Neural cell (in vitro differentiated cells): ENCODE data around the gene FAM110A.

Experiments used
- EZH2 ChIP-seq: fragments of 200-600, 300-800 bp; shearing (Covaris generic), sonication (generic); IDR thresholded peaks from 2 replicates; pipeline ENCODE4 v1.6.1; 2014; ENCODE audit warnings: antibody characterized with exemption, low read length, borderline replicate concordance, mild to moderate bottlenecking; ENCODE audit not compliant: insufficient read depth, poor library complexity, severe bottlenecking
- POLR2AphosphoS5 ChIP-seq: IDR thresholded peaks from 2 replicates; pipeline ENCODE4 v1.6.1; 2012
- REST ChIP-seq: IDR thresholded peaks from 2 replicates; pipeline ENCODE4 v1.6.1; 2012; ENCODE audit warnings: borderline replicate concordance
- TAF1 ChIP-seq: IDR thresholded peaks from 2 replicates; pipeline ENCODE4 v1.6.1; 2012; ENCODE audit warnings: low read depth
- TF ChIP-seq, protein P1 (sequence below): fragments of 450-650 bp; IDR thresholded peaks from 2 replicates; pipeline ENCODE4 v1.5.1; 2014; ENCODE audit warnings: antibody characterized with exemption, mild to moderate bottlenecking, moderate library complexity; ENCODE audit not compliant: poor library complexity, severe bottlenecking

DNA sequence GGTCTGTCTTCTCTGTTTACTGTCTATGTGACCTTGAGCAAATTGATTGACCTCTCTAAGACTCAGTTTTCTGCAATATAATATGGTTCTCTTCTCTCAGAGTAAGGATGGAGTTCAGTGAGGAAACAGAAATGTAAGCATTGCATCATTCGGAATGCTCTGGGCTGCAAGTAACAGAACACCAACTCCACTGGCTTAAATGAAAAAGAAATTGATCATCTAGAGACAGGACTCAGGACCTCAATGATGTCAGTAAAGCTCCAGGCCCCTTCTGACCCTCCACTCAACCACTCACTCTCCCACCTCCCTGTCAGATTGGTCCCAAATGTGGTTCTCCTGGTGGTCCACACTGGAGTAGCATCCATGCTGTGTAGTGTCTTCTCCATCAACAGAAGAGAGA is 31.9 kb downstream of the FAM110A start:
- TF ChIP-seq, protein P1, sequence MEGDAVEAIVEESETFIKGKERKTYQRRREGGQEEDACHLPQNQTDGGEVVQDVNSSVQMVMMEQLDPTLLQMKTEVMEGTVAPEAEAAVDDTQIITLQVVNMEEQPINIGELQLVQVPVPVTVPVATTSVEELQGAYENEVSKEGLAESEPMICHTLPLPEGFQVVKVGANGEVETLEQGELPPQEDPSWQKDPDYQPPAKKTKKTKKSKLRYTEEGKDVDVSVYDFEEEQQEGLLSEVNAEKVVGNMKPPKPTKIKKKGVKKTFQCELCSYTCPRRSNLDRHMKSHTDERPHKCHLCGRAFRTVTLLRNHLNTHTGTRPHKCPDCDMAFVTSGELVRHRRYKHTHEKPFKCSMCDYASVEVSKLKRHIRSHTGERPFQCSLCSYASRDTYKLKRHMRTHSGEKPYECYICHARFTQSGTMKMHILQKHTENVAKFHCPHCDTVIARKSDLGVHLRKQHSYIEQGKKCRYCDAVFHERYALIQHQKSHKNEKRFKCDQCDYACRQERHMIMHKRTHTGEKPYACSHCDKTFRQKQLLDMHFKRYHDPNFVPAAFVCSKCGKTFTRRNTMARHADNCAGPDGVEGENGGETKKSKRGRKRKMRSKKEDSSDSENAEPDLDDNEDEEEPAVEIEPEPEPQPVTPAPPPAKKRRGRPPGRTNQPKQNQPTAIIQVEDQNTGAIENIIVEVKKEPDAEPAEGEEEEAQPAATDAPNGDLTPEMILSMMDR = no peak
- TF ChIP-seq REST = no peak
- no peak for TF ChIP-seq TAF1
- no peak for TF ChIP-seq EZH2
- TF ChIP-seq POLR2AphosphoS5 = no peak
